22Rv1 (cell line): Measurements from ENCODE around the gene CEP63.

Experiments used
- H3K27ac ChIP-seq: fragments of 450-650 bp; 2 replicates; pipeline ENCODE4 v1.5.1; 2017
- CTCF ChIP-seq: fragments of 450-650 bp; IDR thresholded peaks from 2 replicates; pipeline ENCODE4 v1.5.1; 2017; ENCODE audit warnings: mild to moderate bottlenecking
- ZFX ChIP-seq: fragments of 450-650 bp; IDR thresholded peaks from 2 replicates; pipeline ENCODE4 v1.6.1; 2017; ENCODE audit warnings: antibody characterized with exemption, borderline replicate concordance

CEP63 gene

DNA sequence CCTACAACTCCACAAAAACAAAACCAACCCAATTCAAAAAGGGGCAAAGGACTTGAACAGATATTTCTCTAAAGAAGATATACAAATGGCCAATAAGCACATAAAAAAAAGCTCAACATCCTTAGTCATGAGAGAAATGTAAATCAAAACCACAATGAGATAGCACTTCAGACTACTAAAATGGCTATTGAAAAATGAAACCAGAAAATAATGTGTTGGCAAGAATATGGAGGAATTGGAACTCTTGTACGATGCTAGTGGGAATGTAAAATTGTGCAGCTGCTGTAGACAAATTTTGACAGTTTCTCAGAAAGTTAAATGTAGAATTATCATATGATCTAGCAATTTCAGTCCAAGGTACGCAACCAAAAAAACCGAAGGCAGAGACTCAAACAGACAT lies 136.0 kb downstream of the CEP63 start:
- TF ChIP-seq CTCF (no peak), ZFX (no peak)

GRCh38 chr3:134622806-134623365 lies 137.0 kb downstream of the CEP63 start:
- no peak overlapping the region for H3K27ac ChIP-seq
- TF ChIP-seq ZFX, result no peak
- no peak for TF ChIP-seq CTCF

More for the DNA sequence above, 136.0 kb downstream of the CEP63 start:
- H3K27ac ChIP-seq, result no peak overlapping the region

GRCh38 chr3:134623615-134624245 lies 137.9 kb downstream of the CEP63 start:
- H3K27ac ChIP-seq, result no peak overlapping the region
- TF ChIP-seq ZFX, result no peak
- TF ChIP-seq CTCF, result no peak
